A673 (cell line): ENCODE measurements around the gene GBF1. TPM values are rescaled to one million over a fixed set of nuclear protein-coding genes. Genes with fewer than 3 reads are reported as not detected.

Experiments
- BruUV-seq: library from RNA; stranded (reverse); fragments of 400-500 nt; replicated peaks from 2 replicates; lab custom pipeline; 2021; lab: Mats Ljungman, UMichigan
- CTCF ChIA-PET: fragments of 300-600 bp; sonication (Branson Sonifier 250); formaldehyde crosslinking; loops from one replicate; lab custom pipeline; 2022; ENCODE audit warnings: antibody characterized with exemption; lab: Charles Lee
- POLR2A ChIA-PET: fragments of 300-600 bp; sonication (Branson Sonifier 250); formaldehyde crosslinking; loops from one replicate; lab custom pipeline; 2022; ENCODE audit warnings: antibody characterized with exemption; ENCODE audit not compliant: low non-redundant PET; lab: Charles Lee
- DNase-seq: peaks from one replicate; pipeline ENCODE4 v3.0.0-alpha.2; 2015; ENCODE audit warnings: low spot score
- H3K27ac ChIP-seq: fragments of 200-600 bp; sonication (generic); 2 replicates; pipeline ENCODE4 v1.5.1; 2016; ENCODE audit warnings: mixed run types, low read depth, mild to moderate bottlenecking, mixed read lengths, antibody characterized with exemption, low read length; ENCODE audit not compliant: poor library complexity, severe bottlenecking
- H3K27me3 ChIP-seq: fragments of 200-600 bp; sonication (generic); replicated peaks from 2 replicates; pipeline ENCODE4 v1.6.1; 2017; ENCODE audit warnings: mixed run types, low read depth, mild to moderate bottlenecking, mixed read lengths, antibody characterized with exemption, low read length; ENCODE audit not compliant: insufficient read depth, poor library complexity
- H3K36me3 ChIP-seq: fragments of 200-600 bp; sonication (generic); 2 replicates; pipeline ENCODE4 v1.6.1; 2016; ENCODE audit warnings: mixed run types, mild to moderate bottlenecking, mixed read lengths, antibody characterized with exemption, low read length; ENCODE audit not compliant: insufficient read depth, poor library complexity, severe bottlenecking
- H3K4me1 ChIP-seq: fragments of 200-600 bp; sonication (generic); 2 replicates; pipeline ENCODE4 v1.6.1; 2017; ENCODE audit warnings: mixed run types, mild to moderate bottlenecking, mixed read lengths, antibody characterized with exemption, low read length; ENCODE audit not compliant: insufficient read depth, poor library complexity, severe bottlenecking
- H3K4me3 ChIP-seq: fragments of 200-600 bp; sonication (generic); 2 replicates; pipeline ENCODE4 v1.5.1; 2016; ENCODE audit warnings: low read depth, mixed run types, mild to moderate bottlenecking, mixed read lengths, low read length; ENCODE audit not compliant: poor library complexity, severe bottlenecking
- H3K9me3 ChIP-seq: fragments of 200-600 bp; sonication (generic); 2 replicates; pipeline ENCODE4 v1.6.1; 2016; ENCODE audit warnings: mixed run types, low read depth, mild to moderate bottlenecking, mixed read lengths, antibody characterized with exemption, low read length; ENCODE audit not compliant: poor library complexity, severe bottlenecking
- CTCF ChIP-seq: fragments of 300-800, 200-600 bp; sonication (generic); conservative IDR thresholded peaks from 2 replicates; pipeline ENCODE4 v1.5.1; 2017; ENCODE audit warnings: low read depth, mild to moderate bottlenecking, antibody characterized with exemption, low read length, moderate library complexity, mixed read lengths
- EZH2 ChIP-seq: fragments of 200-600 bp; sonication (generic); IDR thresholded peaks from 2 replicates; pipeline ENCODE4 v1.6.1; 2017; ENCODE audit warnings: borderline replicate concordance, low read depth, mild to moderate bottlenecking, mixed read lengths, antibody characterized with exemption, low read length; ENCODE audit not compliant: poor library complexity, severe bottlenecking
- intact Hi-C: fragments of 100-400 bp; cut with micrococcal nuclease; formaldehyde crosslinking; loops from one replicate; pipeline ENCODE4 v1.10.0; 2022; ENCODE audit not compliant: unreplicated experiment
- total RNA-seq: library from RNA; stranded (reverse); gene quantifications from 2 replicates; pipeline ENCODE4 v1.2.3, GENCODE V29; 2021

GBF1 gene
- total RNA-seq, 1 experiment from 2014 or later: 50.0 TPM

GRCh38 chr10:102401342-102401654 lies 156.0 kb downstream of the GBF1 start:
- Histone ChIP-seq H3K4me1 (peaks cover 4% of the 10 kb centered on the region), H3K27me3 (no peaks in the 10 kb centered on the region), H3K4me3 (no peak overlapping the region), H3K36me3 (no peaks in the 10 kb centered on the region), H3K27ac (no peak overlapping the region), H3K9me3 (no peaks in the 10 kb centered on the region)
- TF ChIP-seq CTCF: no peak
- BruUV-seq: no TSS peak
- ChIA-PET POLR2A (no interaction called here), CTCF (interaction anchor here (1.7 kb wide), 1 partner anchor 9 kb away, joined by 3 read pairs; no protein-coding TSS in a partner anchor)
- no peak for DNase-seq
- intact Hi-C loops: no loop called here

- no peaks in the 10 kb centered on the region for H3K27me3 ChIP-seq
- TF ChIP-seq CTCF (no peak), EZH2 (no peak)
- intact Hi-C loops: no loop called here
- H3K36me3 ChIP-seq: no peaks in the 10 kb centered on the region
- DNase-seq: no peak
- no peak overlapping the region for H3K27ac ChIP-seq
- no peaks in the 10 kb centered on the region for H3K9me3 ChIP-seq
- H3K4me1 ChIP-seq: peaks cover 4% of the 10 kb centered on the region
- CTCF ChIA-PET: interaction anchor here (1.1 kb wide), 1 partner anchor 175 kb away, joined by 3 read pairs; no protein-coding TSS in a partner anchor
- no peak overlapping the region for H3K4me3 ChIP-seq
- POLR2A ChIA-PET: interaction anchor here (0.6 kb wide), 1 partner anchor 12 kb away, joined by 4 read pairs; no protein-coding TSS in a partner anchor
- BruUV-seq: no TSS peak
Observed at GRCh38 chr10:102401735-102402511, 156.6 kb downstream of the GBF1 start.

DNA sequence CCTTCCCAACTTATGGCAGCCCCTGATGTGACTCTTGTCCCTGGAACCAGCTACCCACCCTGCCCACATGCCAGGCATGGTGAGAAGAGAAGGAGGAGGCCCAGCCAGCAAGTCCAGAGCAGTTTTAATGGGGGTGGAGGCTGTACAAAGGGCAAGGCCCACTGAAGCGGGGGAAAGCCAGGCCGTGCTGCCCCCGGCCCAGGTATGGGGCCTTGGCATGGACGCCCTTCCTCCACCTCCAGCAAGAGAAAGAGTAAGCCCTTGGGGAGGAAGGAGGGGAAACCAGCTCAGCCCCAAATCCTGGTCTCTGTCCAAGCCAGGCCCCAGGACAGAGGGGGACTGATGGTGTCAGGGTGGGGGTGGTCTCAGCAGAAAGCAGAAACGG lies 157.2 kb downstream of the GBF1 start:
- ChIA-PET POLR2A (interaction anchor here (0.6 kb wide), 1 partner anchor 11 kb away, joined by 4 read pairs; no protein-coding TSS in a partner anchor), CTCF (interaction anchor here (1.1 to 1.3 kb wide), 2 partner anchors 172 to 176 kb away, joined by 3 to 7 read pairs; no protein-coding TSS in a partner anchor)
- Histone ChIP-seq H3K4me1 (peaks cover 4% of the 10 kb centered on the region), H3K4me3 (no peak overlapping the region), H3K27ac (no peak overlapping the region), H3K27me3 (no peaks in the 10 kb centered on the region), H3K36me3 (no peaks in the 10 kb centered on the region), H3K9me3 (no peaks in the 10 kb centered on the region)
- BruUV-seq: no TSS peak
- intact Hi-C loops: no loop called here
- DNase-seq: no peak
- TF ChIP-seq EZH2 (no peak), CTCF (no peak)
